Measurements from ENCODE around the gene NCOA4. TPM values are rescaled to one million over a fixed set of nuclear protein-coding genes. Genes with fewer than 3 reads are reported as not detected.

Gene NCOA4
- total RNA-seq, 1 experiment from 2014 or later = 61.7 TPM

DNA sequence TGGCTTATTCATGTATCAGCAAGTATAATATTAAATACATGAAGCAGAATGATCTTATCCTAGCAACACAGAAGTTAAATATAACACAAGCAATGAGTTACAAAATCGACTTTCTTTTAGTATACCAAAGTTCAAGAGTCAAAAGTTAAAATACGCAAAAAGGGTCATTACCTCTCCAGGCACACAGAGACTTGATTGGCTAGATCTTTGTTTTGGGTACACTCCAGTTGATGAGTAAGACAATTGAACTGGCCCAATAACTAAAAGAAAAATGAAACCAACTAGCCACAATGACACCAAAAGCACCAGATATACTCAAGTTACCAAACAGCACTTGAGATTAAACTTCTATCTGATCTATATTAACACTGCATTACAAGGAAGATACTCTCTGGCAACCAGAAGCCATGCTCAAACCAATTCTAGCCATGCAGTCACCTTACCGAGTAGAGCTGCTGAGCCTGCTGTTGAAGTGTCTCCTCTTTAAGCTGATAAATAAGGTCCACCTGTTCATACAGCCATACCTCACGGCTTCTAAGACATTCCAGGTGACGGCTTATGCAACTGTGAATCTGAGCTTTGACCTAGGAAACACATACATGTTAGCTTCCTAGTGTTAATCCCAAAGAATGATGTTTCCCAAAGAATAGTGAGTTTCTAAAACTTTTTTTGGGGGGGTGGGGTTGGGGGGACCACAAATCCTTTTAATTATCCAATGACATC lies 15.6 kb downstream of the NCOA4 start:
- intact Hi-C loops (cut with micrococcal nuclease) = no loop called here
- Histone ChIP-seq H2AFZ (ENCODE audit: low read length) (no peak overlapping the region), H3K4me3 (ENCODE audit: low read length) (no peak overlapping the region), H3K9ac (ENCODE audit: low read length) (no peak overlapping the region), H3K36me3 (ENCODE audit: low read depth, low read length) (peaks cover 30% of the 10 kb centered on the region; the same call in 1 of the 2 replicates), H3K4me1 (ENCODE audit: insufficient read depth, low read length) (peaks cover 7% of the 10 kb centered on the region), H3K79me2 (ENCODE audit: low read length) (peaks cover 44% of the 10 kb centered on the region), H3K27me3 (ENCODE audit: low read length) (no peaks in the 10 kb centered on the region), H3K4me2 (ENCODE audit: low read length) (no peak overlapping the region), H3F3A (ENCODE audit: low read length, unreplicated experiment) (no peaks in the 10 kb centered on the region), H3K9me2 (replicated peaks; ENCODE audit: low read length) (no peaks in the 10 kb centered on the region), H4K20me1 (ENCODE audit: low read length) (peaks cover 20% of the 10 kb centered on the region; the same call in 1 of the 2 replicates), H3K9me3 (ENCODE audit: low read length) (no peaks in the 10 kb centered on the region), H3K27ac (ENCODE audit: low read length) (no peak overlapping the region)
- BruUV-seq (replicated peaks) = no TSS peak
- TF ChIP-seq EZH2 (IDR thresholded peaks at IDR 0.05; ENCODE audit: low read length, unreplicated experiment) (no peak), EZH2phosphoT487 (IDR thresholded peaks at IDR 0.05; ENCODE audit: borderline replicate concordance, low read length) (no peak)
- TF ChIP-seq, protein P1, sequence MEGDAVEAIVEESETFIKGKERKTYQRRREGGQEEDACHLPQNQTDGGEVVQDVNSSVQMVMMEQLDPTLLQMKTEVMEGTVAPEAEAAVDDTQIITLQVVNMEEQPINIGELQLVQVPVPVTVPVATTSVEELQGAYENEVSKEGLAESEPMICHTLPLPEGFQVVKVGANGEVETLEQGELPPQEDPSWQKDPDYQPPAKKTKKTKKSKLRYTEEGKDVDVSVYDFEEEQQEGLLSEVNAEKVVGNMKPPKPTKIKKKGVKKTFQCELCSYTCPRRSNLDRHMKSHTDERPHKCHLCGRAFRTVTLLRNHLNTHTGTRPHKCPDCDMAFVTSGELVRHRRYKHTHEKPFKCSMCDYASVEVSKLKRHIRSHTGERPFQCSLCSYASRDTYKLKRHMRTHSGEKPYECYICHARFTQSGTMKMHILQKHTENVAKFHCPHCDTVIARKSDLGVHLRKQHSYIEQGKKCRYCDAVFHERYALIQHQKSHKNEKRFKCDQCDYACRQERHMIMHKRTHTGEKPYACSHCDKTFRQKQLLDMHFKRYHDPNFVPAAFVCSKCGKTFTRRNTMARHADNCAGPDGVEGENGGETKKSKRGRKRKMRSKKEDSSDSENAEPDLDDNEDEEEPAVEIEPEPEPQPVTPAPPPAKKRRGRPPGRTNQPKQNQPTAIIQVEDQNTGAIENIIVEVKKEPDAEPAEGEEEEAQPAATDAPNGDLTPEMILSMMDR (conservative IDR thresholded peaks at IDR 0.05; ENCODE audit: low read depth, low read length) = no peak
- CTCF ChIA-PET = no interaction called here
- no peak for DNase-seq
- POLR2A ChIA-PET (ENCODE audit: unreplicated experiment) = no interaction called here
- ATAC-seq = peak; percentile 20

DNA sequence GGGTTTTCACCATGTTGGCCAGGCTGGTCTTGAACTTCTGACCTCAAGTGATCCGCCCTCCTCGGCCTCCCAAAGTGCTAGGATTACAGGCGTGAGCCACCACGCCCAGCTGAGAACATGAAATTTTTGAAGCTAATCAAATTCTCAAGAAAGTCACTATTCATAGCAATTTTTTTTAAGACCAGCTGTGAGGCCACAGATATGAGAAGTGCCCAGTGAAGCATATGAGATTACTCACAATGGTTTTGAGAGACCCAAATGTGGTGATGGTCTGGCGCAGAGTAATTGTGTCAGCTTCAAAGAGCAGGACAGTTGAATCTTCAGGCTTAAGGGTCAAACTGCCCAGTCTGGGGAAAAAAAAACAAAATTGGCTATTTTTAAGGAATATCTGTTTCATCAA lies 16.2 kb downstream of the NCOA4 start:
- H2AFZ ChIP-seq (ENCODE audit: low read length) = no peak overlapping the region
- no peak for ATAC-seq
- H3F3A ChIP-seq (ENCODE audit: low read length, unreplicated experiment) = no peaks in the 10 kb centered on the region
- H3K27ac ChIP-seq (ENCODE audit: low read length) = no peak overlapping the region
- TF ChIP-seq, protein P1 (conservative IDR thresholded peaks at IDR 0.05; ENCODE audit: low read depth, low read length) = no peak
- TF ChIP-seq EZH2 (IDR thresholded peaks at IDR 0.05; ENCODE audit: low read length, unreplicated experiment) (no peak), EZH2phosphoT487 (IDR thresholded peaks at IDR 0.05; ENCODE audit: borderline replicate concordance, low read length) (no peak)
- H3K36me3 ChIP-seq (ENCODE audit: low read depth, low read length) = peaks cover 34% of the 10 kb centered on the region
- BruUV-seq (replicated peaks) = no TSS peak
- peaks cover 37% of the 10 kb centered on the region for H3K79me2 ChIP-seq (ENCODE audit: low read length)
- no peak for DNase-seq
- intact Hi-C loops (cut with micrococcal nuclease) = no loop called here
- H3K9ac ChIP-seq (ENCODE audit: low read length) = no peak overlapping the region
- H4K20me1 ChIP-seq (ENCODE audit: low read length) = peaks cover 14% of the 10 kb centered on the region; the same call in 1 of the 2 replicates
- CTCF ChIA-PET = no interaction called here
- no peak overlapping the region for H3K4me3 ChIP-seq (ENCODE audit: low read length)
- no peaks in the 10 kb centered on the region for H3K27me3 ChIP-seq (ENCODE audit: low read length)
- H3K9me3 ChIP-seq (ENCODE audit: low read length) = no peaks in the 10 kb centered on the region
- POLR2A ChIA-PET (ENCODE audit: unreplicated experiment) = no interaction called here
- H3K9me2 ChIP-seq (replicated peaks; ENCODE audit: low read length) = no peaks in the 10 kb centered on the region
- H3K4me2 ChIP-seq (ENCODE audit: low read length) = no peak overlapping the region
- H3K4me1 ChIP-seq (ENCODE audit: insufficient read depth, low read length) = peaks cover 7% of the 10 kb centered on the region

DNA sequence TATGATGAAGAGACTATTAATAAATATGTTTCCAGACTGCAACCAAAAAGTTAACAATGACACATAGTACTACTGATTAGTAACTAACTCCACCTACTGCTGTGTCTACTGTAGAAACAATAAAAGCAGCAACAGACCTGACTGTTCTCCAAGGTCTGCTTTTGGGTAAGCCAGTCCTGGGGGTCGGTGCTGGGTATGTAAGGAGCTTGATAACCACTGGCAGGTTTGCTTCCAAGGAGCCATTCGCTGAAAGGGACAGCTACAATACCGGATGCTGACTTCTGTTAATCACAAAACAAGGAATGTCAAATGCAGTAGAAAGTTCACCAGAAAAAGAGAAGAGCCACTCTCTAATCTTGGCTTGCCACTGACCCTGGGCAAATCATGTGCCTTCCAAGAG lies 17.7 kb downstream of the NCOA4 start:
- TF ChIP-seq EZH2 (IDR thresholded peaks at IDR 0.05; ENCODE audit: low read length, unreplicated experiment) (no peak), EZH2phosphoT487 (IDR thresholded peaks at IDR 0.05; ENCODE audit: borderline replicate concordance, low read length) (no peak)
- TF ChIP-seq, protein P1 (conservative IDR thresholded peaks at IDR 0.05; ENCODE audit: low read depth, low read length) = no peak
- ATAC-seq = peak; percentile 20; the same call in 1 of the 2 replicates
- H3K27ac ChIP-seq (ENCODE audit: low read length) = no peak overlapping the region
- H3K4me1 ChIP-seq (ENCODE audit: insufficient read depth, low read length) = peaks cover 7% of the 10 kb centered on the region
- peaks cover 44% of the 10 kb centered on the region for H3K36me3 ChIP-seq (ENCODE audit: low read depth, low read length)
- DNase-seq = no peak
- H3F3A ChIP-seq (ENCODE audit: low read length, unreplicated experiment) = no peaks in the 10 kb centered on the region
- peaks cover 4% of the 10 kb centered on the region; the same call in 1 of the 2 replicates for H4K20me1 ChIP-seq (ENCODE audit: low read length)
- no peak overlapping the region for H2AFZ ChIP-seq (ENCODE audit: low read length)
- no TSS peak for BruUV-seq (replicated peaks)
- no peak overlapping the region for H3K9ac ChIP-seq (ENCODE audit: low read length)
- no peaks in the 10 kb centered on the region for H3K9me2 ChIP-seq (replicated peaks; ENCODE audit: low read length)
- POLR2A ChIA-PET (ENCODE audit: unreplicated experiment) = no interaction called here
- CTCF ChIA-PET = no interaction called here
- H3K9me3 ChIP-seq (ENCODE audit: low read length) = no peaks in the 10 kb centered on the region
- intact Hi-C loops (cut with micrococcal nuclease) = no loop called here
- no peaks in the 10 kb centered on the region for H3K27me3 ChIP-seq (ENCODE audit: low read length)
- H3K79me2 ChIP-seq (ENCODE audit: low read length) = peaks cover 23% of the 10 kb centered on the region
- H3K4me3 ChIP-seq (ENCODE audit: low read length) = no peak overlapping the region
- no peak overlapping the region for H3K4me2 ChIP-seq (ENCODE audit: low read length)
